ENCODE measurements around the gene CCDC82.

GRCh38 chr11:96322775-96323641, 66.7 kb downstream of the CCDC82 start:
- no peak for TF ChIP-seq POLR2A (IDR thresholded peaks at IDR 0.05)
- TF ChIP-seq, protein P1, sequence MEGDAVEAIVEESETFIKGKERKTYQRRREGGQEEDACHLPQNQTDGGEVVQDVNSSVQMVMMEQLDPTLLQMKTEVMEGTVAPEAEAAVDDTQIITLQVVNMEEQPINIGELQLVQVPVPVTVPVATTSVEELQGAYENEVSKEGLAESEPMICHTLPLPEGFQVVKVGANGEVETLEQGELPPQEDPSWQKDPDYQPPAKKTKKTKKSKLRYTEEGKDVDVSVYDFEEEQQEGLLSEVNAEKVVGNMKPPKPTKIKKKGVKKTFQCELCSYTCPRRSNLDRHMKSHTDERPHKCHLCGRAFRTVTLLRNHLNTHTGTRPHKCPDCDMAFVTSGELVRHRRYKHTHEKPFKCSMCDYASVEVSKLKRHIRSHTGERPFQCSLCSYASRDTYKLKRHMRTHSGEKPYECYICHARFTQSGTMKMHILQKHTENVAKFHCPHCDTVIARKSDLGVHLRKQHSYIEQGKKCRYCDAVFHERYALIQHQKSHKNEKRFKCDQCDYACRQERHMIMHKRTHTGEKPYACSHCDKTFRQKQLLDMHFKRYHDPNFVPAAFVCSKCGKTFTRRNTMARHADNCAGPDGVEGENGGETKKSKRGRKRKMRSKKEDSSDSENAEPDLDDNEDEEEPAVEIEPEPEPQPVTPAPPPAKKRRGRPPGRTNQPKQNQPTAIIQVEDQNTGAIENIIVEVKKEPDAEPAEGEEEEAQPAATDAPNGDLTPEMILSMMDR (IDR thresholded peaks at IDR 0.05): no peak

Measured in body of pancreas (tissue), 4 donors.